GM23338 (cell line): ENCODE results near the gene VPS36. TPM values are rescaled to one million over a fixed set of nuclear protein-coding genes. Genes with fewer than 3 reads are reported as not detected.

Experiments used
- ATAC-seq: fragments of 200-7000 bp; cut with Tn5 transposase; 3 replicates; pipeline ENCODE4 v1.9.1; 2020
- DNase-seq: peaks from one replicate; pipeline ENCODE4 v3.0.0-alpha.2; 2015; ENCODE audit warnings: low spot score
- H2AFZ ChIP-seq: fragments of 200-600 bp; sonication (generic); 2 replicates; pipeline ENCODE4 v1.8.0; 2016; ENCODE audit warnings: antibody characterized with exemption, mild to moderate bottlenecking, moderate library complexity
- H3F3A ChIP-seq: fragments of 200-600 bp; sonication (generic); replicated peaks from 2 replicates; pipeline ENCODE4 v1.8.0; 2017; ENCODE audit warnings: antibody characterized with exemption, mixed run types, low read depth
- H3K27ac ChIP-seq: fragments of 200-600 bp; sonication (generic); 2 replicates; pipeline ENCODE4 v1.6.1; 2016; ENCODE audit warnings: low read depth
- H3K27me3 ChIP-seq: fragments of 200-600 bp; sonication (generic); 2 replicates; pipeline ENCODE4 v1.8.0; 2016; ENCODE audit warnings: mild to moderate bottlenecking, mixed run types, moderate library complexity; ENCODE audit not compliant: insufficient read depth
- H3K36me3 ChIP-seq: fragments of 200-600 bp; sonication (generic); 2 replicates; pipeline ENCODE4 v1.8.0; 2016; ENCODE audit warnings: mild to moderate bottlenecking; ENCODE audit not compliant: insufficient read depth
- H3K4me1 ChIP-seq: fragments of 200-600 bp; sonication (generic); 2 replicates; pipeline ENCODE4 v1.8.0; 2016; ENCODE audit warnings: mild to moderate bottlenecking, moderate library complexity; ENCODE audit not compliant: insufficient read depth
- H3K4me2 ChIP-seq: fragments of 200-600 bp; sonication (generic); 2 replicates; pipeline ENCODE4 v1.7.1; 2017; ENCODE audit warnings: mixed run types
- H3K4me3 ChIP-seq: fragments of 200-600 bp; sonication (generic); 2 replicates; pipeline ENCODE4 v1.6.1; 2016; ENCODE audit warnings: mixed run types
- H3K79me2 ChIP-seq: fragments of 200-600 bp; sonication (generic); replicated peaks from 2 replicates; pipeline ENCODE4 v1.8.0; 2017; ENCODE audit warnings: mild to moderate bottlenecking; ENCODE audit not compliant: insufficient read depth
- H3K9me2 ChIP-seq: fragments of 200-600 bp; sonication (generic); 2 replicates; pipeline ENCODE4 v1.8.0; 2017; ENCODE audit not compliant: insufficient read depth
- H4K20me1 ChIP-seq: fragments of 200-600 bp; sonication (generic); replicated peaks from 2 replicates; pipeline ENCODE4 v1.8.0; 2017; ENCODE audit warnings: mild to moderate bottlenecking; ENCODE audit not compliant: insufficient read depth
- H3K27ac Mint-ChIP-seq: 2 replicates; pipeline ENCODE4 v1.8.0; 2020; ENCODE audit warnings: inconsistent platforms, mild to moderate bottlenecking, moderate library complexity, mixed read lengths
- H3K27me3 Mint-ChIP-seq: 3 replicates; pipeline ENCODE4 v1.8.0; 2022; ENCODE audit warnings: low read depth, mild to moderate bottlenecking, moderate library complexity, mixed read lengths, inconsistent platforms; ENCODE audit not compliant: insufficient read depth, poor library complexity
- H3K36me3 Mint-ChIP-seq: 3 replicates; pipeline ENCODE4 v1.8.0; 2021; ENCODE audit warnings: low read depth, mild to moderate bottlenecking, inconsistent platforms, moderate library complexity, mixed read lengths
- H3K4me1 Mint-ChIP-seq: 3 replicates; pipeline ENCODE4 v1.8.0; 2020; ENCODE audit warnings: mild to moderate bottlenecking, inconsistent platforms, mixed read lengths
- H3K4me3 Mint-ChIP-seq: 3 replicates; pipeline ENCODE4 v1.8.0; 2021; ENCODE audit warnings: moderate library complexity, mild to moderate bottlenecking, inconsistent platforms, mixed read lengths
- H3K9me3 Mint-ChIP-seq: 3 replicates; pipeline ENCODE4 v1.8.0; 2020; ENCODE audit warnings: moderate library complexity, mild to moderate bottlenecking, inconsistent platforms, mixed read lengths
- polyA plus RNA-seq: library from polyadenylated mRNA; unstranded; fragments of >200 nt; fragmentation: Nextera tagmentation; extraction: Ambion mirVana; gene quantifications from 2 replicates; pipeline ENCODE4 v1.2.1, GENCODE V29; 2016
- total RNA-seq: library from RNA; depleted of rRNA; stranded (reverse); fragments of >200 nt; shearing (Covaris generic); gene quantifications from 2 replicates; pipeline ENCODE4 v1.2.3, GENCODE V29; 2014
- TF ChIP-seq, protein P1 (sequence below): fragments of 250-450 bp; sonication (Bioruptor Pico); IDR thresholded peaks from 2 replicates; pipeline ENCODE4 v1.5.0; 2020; ENCODE audit warnings: mild to moderate bottlenecking, moderate library complexity
- TF ChIP-seq, protein P2 (sequence below): IDR thresholded peaks from one replicate; pipeline ENCODE4 v1.6.1; 2018; ENCODE audit warnings: antibody characterized with exemption; ENCODE audit not compliant: unreplicated experiment
- TF ChIP-seq, protein P3 (sequence below), 2 experiments: fragments of 200-600 bp in 1 of 2; sonication (generic) in 1 of 2; conservative IDR thresholded peaks; 2 replicates each; pipeline versions ENCODE4 v1.5.1 to v1.6.1; 2016 to 2017; ENCODE audit warnings: antibody characterized with exemption in 2 of 2, low read depth in 2 of 2, mild to moderate bottlenecking in 2 of 2, moderate library complexity in 1 of 2

Gene VPS36
- total and polyA plus RNA-seq, 2 experiments from 2014 or later = 28.9 to 36.2 TPM

DNA sequence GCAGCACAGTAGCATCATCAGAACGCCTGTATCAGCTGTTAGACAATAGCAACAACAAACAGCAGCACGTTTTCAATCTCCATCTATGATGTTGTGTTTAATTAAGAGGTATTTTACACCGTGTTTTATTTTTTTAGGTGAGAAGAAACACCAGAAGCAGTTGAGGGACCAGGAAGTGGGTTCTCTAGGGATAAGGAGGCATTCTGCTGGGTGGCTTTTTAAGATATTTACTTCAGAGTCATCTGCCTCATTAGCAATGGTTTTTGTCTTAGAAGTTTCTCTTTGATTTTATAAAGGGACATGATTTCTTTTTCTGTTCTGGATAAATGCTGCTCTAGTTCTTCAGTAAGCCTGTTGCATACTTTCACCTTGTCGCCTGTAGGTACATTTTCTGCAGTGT, 13.1 kb upstream of the VPS36 start (continued):
- TF ChIP-seq, protein P1, sequence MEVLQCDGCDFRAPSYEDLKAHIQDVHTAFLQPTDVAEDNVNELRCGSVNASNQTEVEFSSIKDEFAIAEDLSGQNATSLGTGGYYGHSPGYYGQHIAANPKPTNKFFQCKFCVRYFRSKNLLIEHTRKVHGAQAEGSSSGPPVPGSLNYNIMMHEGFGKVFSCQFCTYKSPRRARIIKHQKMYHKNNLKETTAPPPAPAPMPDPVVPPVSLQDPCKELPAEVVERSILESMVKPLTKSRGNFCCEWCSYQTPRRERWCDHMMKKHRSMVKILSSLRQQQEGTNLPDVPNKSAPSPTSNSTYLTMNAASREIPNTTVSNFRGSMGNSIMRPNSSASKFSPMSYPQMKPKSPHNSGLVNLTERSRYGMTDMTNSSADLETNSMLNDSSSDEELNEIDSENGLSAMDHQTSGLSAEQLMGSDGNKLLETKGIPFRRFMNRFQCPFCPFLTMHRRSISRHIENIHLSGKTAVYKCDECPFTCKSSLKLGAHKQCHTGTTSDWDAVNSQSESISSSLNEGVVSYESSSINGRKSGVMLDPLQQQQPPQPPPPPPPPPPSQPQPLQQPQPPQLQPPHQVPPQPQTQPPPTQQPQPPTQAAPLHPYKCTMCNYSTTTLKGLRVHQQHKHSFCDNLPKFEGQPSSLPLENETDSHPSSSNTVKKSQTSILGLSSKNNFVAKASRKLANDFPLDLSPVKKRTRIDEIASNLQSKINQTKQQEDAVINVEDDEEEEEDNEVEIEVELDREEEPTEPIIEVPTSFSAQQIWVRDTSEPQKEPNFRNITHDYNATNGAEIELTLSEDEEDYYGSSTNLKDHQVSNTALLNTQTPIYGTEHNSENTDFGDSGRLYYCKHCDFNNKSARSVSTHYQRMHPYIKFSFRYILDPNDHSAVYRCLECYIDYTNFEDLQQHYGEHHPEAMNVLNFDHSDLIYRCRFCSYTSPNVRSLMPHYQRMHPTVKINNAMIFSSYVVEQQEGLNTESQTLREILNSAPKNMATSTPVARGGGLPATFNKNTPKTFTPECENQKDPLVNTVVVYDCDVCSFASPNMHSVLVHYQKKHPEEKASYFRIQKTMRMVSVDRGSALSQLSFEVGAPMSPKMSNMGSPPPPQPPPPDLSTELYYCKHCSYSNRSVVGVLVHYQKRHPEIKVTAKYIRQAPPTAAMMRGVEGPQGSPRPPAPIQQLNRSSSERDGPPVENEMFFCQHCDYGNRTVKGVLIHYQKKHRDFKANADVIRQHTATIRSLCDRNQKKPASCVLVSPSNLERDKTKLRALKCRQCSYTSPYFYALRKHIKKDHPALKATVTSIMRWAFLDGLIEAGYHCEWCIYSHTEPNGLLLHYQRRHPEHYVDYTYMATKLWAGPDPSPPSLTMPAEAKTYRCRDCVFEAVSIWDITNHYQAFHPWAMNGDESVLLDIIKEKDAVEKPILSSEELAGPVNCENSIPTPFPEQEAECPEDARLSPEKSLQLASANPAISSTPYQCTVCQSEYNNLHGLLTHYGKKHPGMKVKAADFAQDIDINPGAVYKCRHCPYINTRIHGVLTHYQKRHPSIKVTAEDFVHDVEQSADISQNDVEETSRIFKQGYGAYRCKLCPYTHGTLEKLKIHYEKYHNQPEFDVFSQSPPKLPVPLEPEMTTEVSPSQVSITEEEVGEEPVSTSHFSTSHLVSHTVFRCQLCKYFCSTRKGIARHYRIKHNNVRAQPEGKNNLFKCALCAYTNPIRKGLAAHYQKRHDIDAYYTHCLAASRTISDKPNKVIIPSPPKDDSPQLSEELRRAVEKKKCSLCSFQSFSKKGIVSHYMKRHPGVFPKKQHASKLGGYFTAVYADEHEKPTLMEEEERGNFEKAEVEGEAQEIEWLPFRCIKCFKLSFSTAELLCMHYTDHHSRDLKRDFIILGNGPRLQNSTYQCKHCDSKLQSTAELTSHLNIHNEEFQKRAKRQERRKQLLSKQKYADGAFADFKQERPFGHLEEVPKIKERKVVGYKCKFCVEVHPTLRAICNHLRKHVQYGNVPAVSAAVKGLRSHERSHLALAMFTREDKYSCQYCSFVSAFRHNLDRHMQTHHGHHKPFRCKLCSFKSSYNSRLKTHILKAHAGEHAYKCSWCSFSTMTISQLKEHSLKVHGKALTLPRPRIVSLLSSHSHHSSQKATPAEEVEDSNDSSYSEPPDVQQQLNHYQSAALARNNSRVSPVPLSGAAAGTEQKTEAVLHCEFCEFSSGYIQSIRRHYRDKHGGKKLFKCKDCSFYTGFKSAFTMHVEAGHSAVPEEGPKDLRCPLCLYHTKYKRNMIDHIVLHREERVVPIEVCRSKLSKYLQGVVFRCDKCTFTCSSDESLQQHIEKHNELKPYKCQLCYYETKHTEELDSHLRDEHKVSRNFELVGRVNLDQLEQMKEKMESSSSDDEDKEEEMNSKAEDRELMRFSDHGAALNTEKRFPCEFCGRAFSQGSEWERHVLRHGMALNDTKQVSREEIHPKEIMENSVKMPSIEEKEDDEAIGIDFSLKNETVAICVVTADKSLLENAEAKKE (CRISPR knock-in tag) = no peak

DNA sequence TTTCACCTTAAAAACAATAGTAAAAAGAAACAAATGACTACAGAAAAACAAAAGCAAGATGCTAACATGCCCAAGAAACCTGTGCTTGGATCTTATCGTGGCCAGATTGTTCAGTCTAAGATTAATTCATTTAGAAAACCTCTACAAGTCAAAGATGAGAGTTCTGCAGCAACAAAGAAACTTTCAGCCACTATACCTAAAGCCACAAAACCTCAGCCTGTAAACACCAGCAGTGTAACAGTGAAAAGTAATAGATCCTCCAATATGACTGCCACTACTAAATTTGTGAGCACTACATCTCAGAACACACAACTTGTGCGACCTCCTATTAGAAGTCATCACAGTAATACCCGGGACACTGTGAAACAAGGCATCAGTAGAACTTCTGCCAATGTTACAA, 10.8 kb upstream of the VPS36 start:
- Histone ChIP-seq H3K27ac (no peak overlapping the region), H3K36me3 (peaks cover 59% of the 10 kb centered on the region)
- H3K4me3 Mint-ChIP-seq = no peak overlapping the region
- TF ChIP-seq, protein P2, sequence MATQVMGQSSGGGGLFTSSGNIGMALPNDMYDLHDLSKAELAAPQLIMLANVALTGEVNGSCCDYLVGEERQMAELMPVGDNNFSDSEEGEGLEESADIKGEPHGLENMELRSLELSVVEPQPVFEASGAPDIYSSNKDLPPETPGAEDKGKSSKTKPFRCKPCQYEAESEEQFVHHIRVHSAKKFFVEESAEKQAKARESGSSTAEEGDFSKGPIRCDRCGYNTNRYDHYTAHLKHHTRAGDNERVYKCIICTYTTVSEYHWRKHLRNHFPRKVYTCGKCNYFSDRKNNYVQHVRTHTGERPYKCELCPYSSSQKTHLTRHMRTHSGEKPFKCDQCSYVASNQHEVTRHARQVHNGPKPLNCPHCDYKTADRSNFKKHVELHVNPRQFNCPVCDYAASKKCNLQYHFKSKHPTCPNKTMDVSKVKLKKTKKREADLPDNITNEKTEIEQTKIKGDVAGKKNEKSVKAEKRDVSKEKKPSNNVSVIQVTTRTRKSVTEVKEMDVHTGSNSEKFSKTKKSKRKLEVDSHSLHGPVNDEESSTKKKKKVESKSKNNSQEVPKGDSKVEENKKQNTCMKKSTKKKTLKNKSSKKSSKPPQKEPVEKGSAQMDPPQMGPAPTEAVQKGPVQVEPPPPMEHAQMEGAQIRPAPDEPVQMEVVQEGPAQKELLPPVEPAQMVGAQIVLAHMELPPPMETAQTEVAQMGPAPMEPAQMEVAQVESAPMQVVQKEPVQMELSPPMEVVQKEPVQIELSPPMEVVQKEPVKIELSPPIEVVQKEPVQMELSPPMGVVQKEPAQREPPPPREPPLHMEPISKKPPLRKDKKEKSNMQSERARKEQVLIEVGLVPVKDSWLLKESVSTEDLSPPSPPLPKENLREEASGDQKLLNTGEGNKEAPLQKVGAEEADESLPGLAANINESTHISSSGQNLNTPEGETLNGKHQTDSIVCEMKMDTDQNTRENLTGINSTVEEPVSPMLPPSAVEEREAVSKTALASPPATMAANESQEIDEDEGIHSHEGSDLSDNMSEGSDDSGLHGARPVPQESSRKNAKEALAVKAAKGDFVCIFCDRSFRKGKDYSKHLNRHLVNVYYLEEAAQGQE = no peak
- TF ChIP-seq, protein P3, sequence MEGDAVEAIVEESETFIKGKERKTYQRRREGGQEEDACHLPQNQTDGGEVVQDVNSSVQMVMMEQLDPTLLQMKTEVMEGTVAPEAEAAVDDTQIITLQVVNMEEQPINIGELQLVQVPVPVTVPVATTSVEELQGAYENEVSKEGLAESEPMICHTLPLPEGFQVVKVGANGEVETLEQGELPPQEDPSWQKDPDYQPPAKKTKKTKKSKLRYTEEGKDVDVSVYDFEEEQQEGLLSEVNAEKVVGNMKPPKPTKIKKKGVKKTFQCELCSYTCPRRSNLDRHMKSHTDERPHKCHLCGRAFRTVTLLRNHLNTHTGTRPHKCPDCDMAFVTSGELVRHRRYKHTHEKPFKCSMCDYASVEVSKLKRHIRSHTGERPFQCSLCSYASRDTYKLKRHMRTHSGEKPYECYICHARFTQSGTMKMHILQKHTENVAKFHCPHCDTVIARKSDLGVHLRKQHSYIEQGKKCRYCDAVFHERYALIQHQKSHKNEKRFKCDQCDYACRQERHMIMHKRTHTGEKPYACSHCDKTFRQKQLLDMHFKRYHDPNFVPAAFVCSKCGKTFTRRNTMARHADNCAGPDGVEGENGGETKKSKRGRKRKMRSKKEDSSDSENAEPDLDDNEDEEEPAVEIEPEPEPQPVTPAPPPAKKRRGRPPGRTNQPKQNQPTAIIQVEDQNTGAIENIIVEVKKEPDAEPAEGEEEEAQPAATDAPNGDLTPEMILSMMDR (conservative IDR thresholded peaks at IDR 0.05; ENCODE audit: low read depth in 2 of 2) = no peak
- TF ChIP-seq, protein P1 (CRISPR knock-in tag) = no peak

More for the DNA sequence above, 10.8 kb upstream of the VPS36 start:
- no peak overlapping the region for H3K27ac Mint-ChIP-seq
- Histone ChIP-seq H3K9me2 (no peaks in the 10 kb centered on the region), H3K27me3 (no peaks in the 10 kb centered on the region), H3K79me2 (peaks cover 42% of the 10 kb centered on the region), H3K4me1 (no peaks in the 10 kb centered on the region; the same call in 1 of the 2 replicates), H3F3A (no peaks in the 10 kb centered on the region), H2AFZ (no peak overlapping the region), H4K20me1 (peaks cover 5% of the 10 kb centered on the region; the same call in 1 of the 2 replicates), H3K4me2 (no peak overlapping the region), H3K4me3 (no peak overlapping the region)
- DNase-seq (no peak), ATAC-seq (no peak)
- peaks cover 83% of the 10 kb centered on the region for H3K36me3 Mint-ChIP-seq
- peaks cover 4% of the 10 kb centered on the region; the same call in 1 of the 3 replicates for H3K4me1 Mint-ChIP-seq
- no peaks in the 10 kb centered on the region for H3K9me3 Mint-ChIP-seq
- H3K27me3 Mint-ChIP-seq = peaks cover 2% of the 10 kb centered on the region
